Right cardiac atrium (tissue), 5 donors: Measurements from ENCODE around the gene TCF7. TPM values are rescaled to one million over a fixed set of nuclear protein-coding genes. Genes with fewer than 3 reads are reported as not detected.

Experiments
- ATAC-seq, 2 donors: fragments of 200-7000 bp; cut with Tn5 transposase; one replicate each; pipeline versions ENCODE4 v1.8.0 to v1.9.1; 2020; ENCODE audit warnings: moderate library complexity in 2 of 2, mild to moderate bottlenecking in 1 of 2
- DNase-seq, 3 donors: peaks; one replicate each; pipeline ENCODE4 v3.0.0-alpha.2; 2020
- H3K27ac ChIP-seq: one replicate; pipeline ENCODE4 v1.5.1; 2013; ENCODE audit warnings: mild to moderate bottlenecking, low read length, control low read depth, moderate library complexity
- H3K27me3 ChIP-seq: one replicate; pipeline ENCODE4 v1.6.1; 2013; ENCODE audit not compliant: control insufficient read depth, insufficient read depth
- H3K4me1 ChIP-seq: one replicate; pipeline ENCODE4 v1.6.1; 2013; ENCODE audit warnings: low read length; ENCODE audit not compliant: control insufficient read depth, insufficient read depth
- H3K4me3 ChIP-seq: one replicate; pipeline ENCODE4 v1.5.1; 2013; ENCODE audit warnings: low read length, control low read depth
- H3K9me3 ChIP-seq: one replicate; pipeline ENCODE4 v1.6.1; 2013; ENCODE audit warnings: low read length; ENCODE audit not compliant: control insufficient read depth
- WGBS: extraction: QIAGEN DNeasy Blood & Tissue Kit; methylation state at CpG from one replicate; pipeline ENCODE4 v1.1.7; 2013; 5-methylcytosine and 5-hydroxymethylcytosine counted together
- intact Hi-C, 4 donors: fragments of 100-400 bp; cut with DNase I; formaldehyde crosslinking; loops; one replicate each; pipeline versions ENCODE4 v1.11.0 to v1.14.0; 2022 to 2023
- polyA plus RNA-seq: library from polyadenylated mRNA; stranded (reverse); fragments of 200-250 nt; gene quantifications from one replicate; pipeline ENCODE4 v1.2.3, GENCODE V29; 2013
- total RNA-seq, 4 donors: library from RNA; stranded (reverse); fragmentation: NEBNext Ultra II Directional; extraction: Animal tissue kit (Norgen Biotek cat#: 25700); gene quantifications; one replicate each; pipeline ENCODE4 v1.2.1, GENCODE V29; 2021
- donor health status: healthy with polysubstance abuse.
- donor health status: DM: no; HTN: yes; CAD: no.
- donor health status: DM: no; HTN: no; CAD: no.
- donor health status: DM: no; HTN: yes; CAD: no; lungs with severe emphysema.
- donor health status: DM: yes; HTN: yes; CAD: no.

TCF7 gene
- total and polyA plus RNA-seq, 5 donors = 1.3 to 4.4 (median 3.7) TPM

DNA sequence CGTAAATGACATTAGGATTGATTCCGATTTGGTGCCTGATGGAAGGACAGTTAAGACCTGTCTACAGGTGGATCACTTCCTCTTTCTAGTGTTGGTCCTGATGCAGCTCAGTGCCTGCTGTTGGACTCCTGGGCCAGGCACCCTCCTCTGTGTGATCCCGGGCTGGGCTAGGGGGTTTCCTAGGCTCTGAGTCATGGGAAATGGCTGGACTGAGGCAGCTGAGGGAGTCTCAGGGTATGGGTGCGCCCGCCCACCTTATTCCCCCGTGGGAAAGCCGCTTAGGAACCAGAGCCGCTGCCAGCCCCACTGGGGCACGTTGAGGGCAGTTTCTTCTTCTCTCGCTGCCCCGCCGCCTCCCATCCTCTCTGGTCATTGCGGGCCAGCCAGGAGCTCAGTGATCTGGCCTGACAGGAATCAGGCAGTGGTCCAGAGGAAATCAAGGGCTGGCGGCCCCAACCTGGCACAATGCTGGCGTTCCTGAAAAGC lies 12.9 kb downstream of the TCF7 start:
- no peaks in the 10 kb centered on the region for H3K27me3 ChIP-seq
- peak; percentile 6 to 49 for ATAC-seq
- intact Hi-C loops = no loop called here
- DNase-seq = peak in 2 of 3 donors; percentile 77 to 82
- no peak overlapping the region for H3K4me3 ChIP-seq
- peaks cover 9% of the 10 kb centered on the region for H3K4me1 ChIP-seq
- H3K27ac ChIP-seq = no peak overlapping the region
- 54% methylated on average over 15 of the region's 15 CpGs for WGBS
- H3K9me3 ChIP-seq = no peaks in the 10 kb centered on the region

DNA sequence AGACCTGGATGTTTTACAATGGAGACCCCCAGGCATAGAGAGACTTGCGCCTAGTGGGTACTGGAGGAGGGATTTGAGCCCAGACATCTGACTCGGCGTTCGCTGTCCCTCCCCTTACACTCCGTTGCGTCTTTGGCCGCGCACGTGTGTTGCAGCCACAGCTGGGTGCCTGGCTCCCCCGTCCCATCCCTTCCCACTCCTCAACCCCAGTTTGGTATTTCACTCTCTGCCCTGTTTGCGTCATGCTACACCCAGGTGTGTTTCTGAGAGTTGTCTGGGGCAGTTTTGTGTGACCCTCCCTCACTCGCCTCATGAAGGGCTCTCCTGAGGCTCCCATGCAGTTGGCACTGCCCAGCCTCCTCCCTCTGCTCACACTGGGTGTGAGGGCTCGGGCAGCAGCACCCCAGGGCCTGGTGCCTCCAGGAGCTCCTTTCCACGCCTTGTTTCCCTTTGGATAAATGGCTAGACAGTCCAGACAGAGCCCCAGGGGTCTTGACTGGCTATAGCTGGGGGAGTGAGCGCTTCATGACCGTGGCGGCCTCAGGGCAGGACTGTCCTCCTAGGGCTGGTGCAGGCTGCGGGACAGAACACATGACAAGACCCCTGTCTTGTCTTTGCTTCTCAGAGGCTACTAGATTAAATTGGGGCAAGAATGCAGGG lies 13.6 kb downstream of the TCF7 start:
- H3K27me3 ChIP-seq = no peaks in the 10 kb centered on the region
- no peak for DNase-seq
- 78% methylated on average over 18 of the region's 18 CpGs for WGBS
- intact Hi-C loops = no loop called here
- H3K9me3 ChIP-seq = no peaks in the 10 kb centered on the region
- ATAC-seq = no peak
- no peak overlapping the region for H3K27ac ChIP-seq
- no peak overlapping the region for H3K4me3 ChIP-seq
- peaks cover 9% of the 10 kb centered on the region for H3K4me1 ChIP-seq

DNA sequence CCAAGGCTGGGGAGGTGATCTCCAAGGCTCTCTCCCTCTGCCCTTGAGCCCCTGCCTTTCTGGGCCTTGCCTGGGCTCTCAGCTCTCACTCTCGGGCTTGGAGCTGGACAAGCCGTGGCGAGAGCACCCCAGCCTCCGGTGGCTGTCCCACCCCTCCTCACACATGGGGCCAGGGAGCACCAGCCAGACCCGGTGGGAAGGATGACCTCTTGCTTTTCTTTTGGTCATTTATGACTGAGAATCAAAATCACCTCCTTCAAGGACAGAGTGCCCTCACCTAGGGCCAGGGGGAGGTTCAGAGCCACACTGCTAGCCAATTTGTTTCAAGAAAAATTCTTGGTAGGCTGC lies 14.1 kb downstream of the TCF7 start:
- no peak overlapping the region for H3K27ac ChIP-seq
- DNase-seq (no peak), ATAC-seq (no peak)
- H3K27me3 ChIP-seq = no peaks in the 10 kb centered on the region
- H3K4me3 ChIP-seq = no peak overlapping the region
- WGBS = 88% methylated on average over 5 of the region's 5 CpGs
- H3K4me1 ChIP-seq = peaks cover 9% of the 10 kb centered on the region
- intact Hi-C loops = no loop called here
- H3K9me3 ChIP-seq = no peaks in the 10 kb centered on the region

DNA sequence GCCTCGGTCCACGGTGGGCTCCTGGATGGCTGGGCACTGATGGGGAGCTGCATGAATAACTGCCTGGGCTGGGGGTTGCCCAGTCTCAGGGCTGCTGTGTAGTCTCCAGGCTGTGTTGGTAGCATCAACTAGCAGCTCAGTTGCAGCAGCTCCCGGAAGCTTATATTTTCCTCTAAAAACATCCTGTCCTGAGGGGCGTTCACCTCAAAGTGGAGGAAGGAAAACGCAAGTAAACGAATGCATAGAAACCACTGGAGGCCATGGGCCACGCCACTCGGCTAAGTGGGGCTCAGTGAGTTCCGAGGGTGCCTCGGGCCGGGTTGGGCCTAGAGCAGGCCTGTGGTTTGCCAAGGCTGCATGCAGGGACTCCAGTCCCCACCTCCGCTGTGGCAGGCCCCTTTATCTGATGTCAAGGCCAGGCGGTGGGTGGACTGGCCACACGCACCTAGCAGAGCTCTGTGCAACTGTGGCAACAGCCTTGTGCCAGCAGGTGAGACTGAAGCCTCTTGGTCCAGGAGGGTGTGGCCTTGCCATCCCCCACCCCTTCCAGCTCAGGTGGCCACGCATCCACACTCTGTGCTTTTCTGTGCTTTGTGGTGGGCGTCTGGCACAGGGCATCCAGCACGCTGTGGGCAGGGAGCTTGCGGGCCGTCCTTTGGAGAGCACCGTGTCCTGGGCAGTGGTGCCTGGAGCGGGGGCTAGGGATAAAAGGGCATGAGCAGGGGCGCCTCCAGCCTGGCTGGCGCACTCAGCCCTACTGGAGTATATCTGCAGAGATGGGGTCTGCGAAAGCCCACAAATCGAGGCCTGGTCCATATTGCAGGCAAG lies 15.1 kb downstream of the TCF7 start:
- H3K4me3 ChIP-seq = no peak overlapping the region
- intact Hi-C loops = no loop called here
- no peaks in the 10 kb centered on the region for H3K9me3 ChIP-seq
- H3K27ac ChIP-seq = no peak overlapping the region
- DNase-seq = no peak
- no peak for ATAC-seq
- 82% methylated on average over 25 of the region's 25 CpGs for WGBS
- H3K27me3 ChIP-seq = no peaks in the 10 kb centered on the region
- peaks cover 9% of the 10 kb centered on the region for H3K4me1 ChIP-seq

DNA sequence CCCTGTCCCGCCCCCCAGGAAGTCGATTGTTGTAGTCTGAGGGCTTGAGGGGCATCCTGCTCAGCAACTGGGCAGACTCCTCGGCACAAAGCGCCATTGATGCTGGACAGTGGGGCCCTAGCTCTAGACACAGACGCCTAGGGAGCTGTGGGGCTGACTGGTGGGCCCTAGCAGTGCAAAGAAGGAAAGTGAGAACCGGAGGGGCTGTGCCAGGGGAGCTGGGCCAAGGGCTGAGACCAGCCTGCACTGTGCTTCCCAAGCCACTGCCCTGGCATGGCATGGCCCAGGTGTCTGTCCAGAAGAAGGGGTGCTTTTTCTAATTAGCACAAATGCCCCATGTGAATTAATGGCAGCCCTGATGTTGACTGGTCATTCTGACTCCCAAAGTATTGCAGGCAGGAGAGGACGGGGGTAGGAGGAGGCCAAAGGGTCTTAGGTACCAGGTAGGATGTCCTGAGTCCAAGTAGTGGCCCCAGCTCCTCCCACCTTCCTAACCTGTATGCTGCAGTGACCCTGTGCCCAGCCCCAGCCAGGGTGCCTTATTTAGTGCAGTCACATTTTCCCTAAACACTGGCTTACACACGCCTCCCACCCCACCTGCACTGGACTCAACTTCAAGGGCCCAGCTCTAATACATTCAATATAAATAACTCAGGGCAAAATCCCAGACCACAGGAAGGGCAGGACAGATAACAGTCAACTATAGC lies 15.9 kb downstream of the TCF7 start:
- peaks cover 7% of the 10 kb centered on the region for H3K4me1 ChIP-seq
- WGBS = 87% methylated on average over 8 of the region's 8 CpGs
- ATAC-seq (no peak), DNase-seq (no peak)
- H3K27me3 ChIP-seq = no peaks in the 10 kb centered on the region
- no peak overlapping the region for H3K27ac ChIP-seq
- H3K9me3 ChIP-seq = no peaks in the 10 kb centered on the region
- H3K4me3 ChIP-seq = no peak overlapping the region
- intact Hi-C loops = no loop called here

DNA sequence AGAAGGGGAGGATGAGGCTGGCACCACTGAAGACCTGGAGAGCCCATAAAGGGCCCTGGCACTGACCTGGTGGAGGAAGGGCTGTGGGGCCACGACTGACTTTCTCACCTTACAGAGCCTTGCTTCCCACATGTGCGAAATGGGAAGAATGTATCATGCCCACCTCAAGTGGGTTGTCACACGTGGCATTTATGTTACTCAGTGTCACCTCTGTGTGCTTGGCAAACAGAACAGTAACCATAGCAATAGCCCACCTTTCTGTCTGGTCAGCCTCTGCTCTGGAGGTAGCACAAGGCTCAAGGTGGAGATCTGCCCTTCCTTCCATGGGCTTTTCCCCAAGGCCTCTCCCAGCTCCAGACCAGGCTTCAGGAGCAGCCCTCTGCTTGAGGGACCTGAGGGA lies 16.7 kb downstream of the TCF7 start:
- H3K4me3 ChIP-seq = no peak overlapping the region
- peaks cover under 1% of the 10 kb centered on the region for H3K4me1 ChIP-seq
- H3K27ac ChIP-seq = no peak overlapping the region
- no peak for ATAC-seq
- DNase-seq = no peak
- no peaks in the 10 kb centered on the region for H3K27me3 ChIP-seq
- 80% methylated on average over 3 of the region's 3 CpGs for WGBS
- intact Hi-C loops = no loop called here
- H3K9me3 ChIP-seq = no peaks in the 10 kb centered on the region

DNA sequence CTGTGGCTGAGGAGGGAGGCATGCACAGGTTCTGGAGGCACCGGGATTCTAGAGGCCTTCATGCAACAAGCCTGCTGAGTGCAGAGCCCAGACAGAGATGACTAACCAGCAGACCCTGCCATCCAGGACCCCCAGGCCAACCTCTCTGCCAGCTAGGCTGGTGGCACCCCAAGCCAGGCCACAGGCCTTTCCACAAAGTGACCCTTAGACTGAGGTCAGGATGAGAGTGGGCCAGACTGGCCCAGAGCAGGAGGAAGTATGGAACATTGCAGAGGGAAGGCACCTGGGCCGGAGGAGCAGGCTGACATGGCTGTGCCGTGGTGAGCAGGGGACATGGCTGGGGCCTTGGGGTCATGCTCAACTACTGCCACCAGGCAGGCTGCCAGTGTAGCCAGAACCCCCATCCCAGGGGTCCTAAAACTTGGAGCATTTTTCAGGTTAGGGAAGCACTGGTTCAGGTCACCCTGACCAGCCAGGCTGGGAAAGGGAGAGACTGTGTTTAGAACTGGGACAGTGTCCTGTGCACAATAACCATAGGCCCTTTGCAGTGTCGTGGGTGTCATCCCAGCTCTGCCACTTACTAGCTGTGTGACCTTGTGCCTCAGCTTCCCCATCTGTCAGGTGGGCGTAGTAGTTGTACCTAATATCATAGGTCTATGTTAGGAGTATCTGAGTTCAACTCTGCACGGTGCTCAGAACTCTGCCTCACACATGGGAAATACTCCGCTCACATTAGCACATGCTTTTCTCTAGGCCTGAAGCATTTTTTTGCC lies 17.3 kb downstream of the TCF7 start:
- WGBS = 92% methylated on average over 7 of the region's 7 CpGs
- DNase-seq (no peak), ATAC-seq (no peak)
- Histone ChIP-seq H3K9me3 (no peaks in the 10 kb centered on the region), H3K27ac (no peak overlapping the region), H3K4me1 (no peaks in the 10 kb centered on the region), H3K4me3 (no peak overlapping the region), H3K27me3 (no peaks in the 10 kb centered on the region)
- intact Hi-C loops = no loop called here

DNA sequence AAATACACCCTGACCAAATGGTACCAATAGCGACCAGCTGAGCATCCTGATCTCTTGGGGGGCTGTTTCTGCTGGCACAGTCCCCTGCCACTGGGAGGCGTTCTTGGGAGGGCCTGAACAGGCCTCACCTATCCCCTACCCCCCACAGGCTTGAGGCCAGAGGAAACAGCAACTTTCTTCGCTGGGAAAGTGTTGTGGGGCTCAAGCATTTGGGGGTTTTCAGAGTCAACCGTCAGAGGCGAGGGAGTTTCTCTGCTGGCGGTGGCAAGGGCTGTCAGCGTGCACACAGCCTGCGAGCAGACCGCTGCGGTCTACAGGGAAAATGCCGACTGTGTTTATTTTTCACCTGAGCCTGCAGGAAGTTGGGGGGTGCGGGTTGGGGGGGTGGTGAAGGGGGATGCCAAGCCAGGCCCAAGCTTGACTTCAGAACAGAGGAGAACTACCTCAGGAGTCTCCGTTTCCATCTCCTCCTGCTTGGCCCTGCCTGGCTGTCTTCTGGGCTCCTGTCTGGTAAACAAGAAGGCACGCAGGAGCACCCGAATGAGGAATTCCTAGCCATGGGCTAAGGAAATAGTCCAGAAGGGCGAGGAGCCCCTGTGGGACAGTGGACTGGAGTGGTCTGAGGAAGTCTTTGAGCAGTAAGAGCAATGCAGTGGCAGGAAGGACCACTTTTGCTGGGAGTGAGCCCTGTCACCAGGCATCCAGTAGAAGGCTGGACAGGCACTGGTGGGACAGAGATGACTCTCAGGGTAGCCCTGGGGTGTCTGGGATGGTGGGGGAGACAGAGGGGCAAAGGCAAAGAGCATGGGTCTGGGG lies 18.1 kb downstream of the TCF7 start:
- Histone ChIP-seq H3K9me3 (no peaks in the 10 kb centered on the region), H3K4me1 (no peaks in the 10 kb centered on the region), H3K4me3 (no peak overlapping the region), H3K27me3 (no peaks in the 10 kb centered on the region), H3K27ac (no peak overlapping the region)
- ATAC-seq (no peak), DNase-seq (no peak)
- intact Hi-C loops = no loop called here
- 75% methylated on average over 16 of the region's 16 CpGs for WGBS

DNA sequence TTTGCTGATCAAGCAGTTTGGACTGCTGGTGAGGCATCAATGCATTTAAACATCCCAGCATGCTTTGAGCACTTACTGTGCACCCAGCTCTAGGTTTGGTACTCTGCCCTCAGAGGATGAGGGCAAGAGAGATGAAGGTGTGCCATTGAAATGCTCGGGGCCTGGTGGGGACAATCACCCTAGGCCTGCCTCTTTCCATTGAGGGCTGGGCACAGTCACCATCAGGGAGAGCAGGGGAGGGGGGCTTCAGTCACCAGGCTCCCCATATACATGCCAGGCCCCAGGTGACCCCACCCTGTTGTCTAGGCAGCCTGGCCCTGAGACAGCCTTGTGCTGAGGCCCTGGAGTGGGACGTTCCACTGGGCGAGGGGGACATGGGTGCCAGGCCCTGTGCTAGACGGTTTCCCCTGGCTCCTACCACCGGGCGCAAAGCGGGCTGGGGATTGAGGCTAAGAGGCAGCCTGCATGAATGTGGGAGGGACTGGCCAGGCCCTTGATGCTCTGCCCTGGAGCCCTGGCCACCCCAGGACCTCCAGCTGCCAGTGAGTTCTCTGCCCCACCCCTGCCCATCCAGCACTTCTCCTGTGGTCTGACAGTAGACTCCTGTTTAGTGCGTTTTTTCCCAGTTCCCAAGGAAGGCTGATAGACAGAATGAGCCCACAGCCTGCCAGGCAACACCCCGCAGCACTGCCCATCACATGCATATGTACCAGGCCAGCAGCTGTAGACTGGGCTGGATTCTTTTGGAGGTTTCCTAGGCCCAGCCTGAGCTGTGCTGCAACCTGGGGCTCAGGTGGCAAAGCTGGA lies 18.9 kb downstream of the TCF7 start:
- DNase-seq = no peak
- no peaks in the 10 kb centered on the region for H3K4me1 ChIP-seq
- H3K27me3 ChIP-seq = no peaks in the 10 kb centered on the region
- H3K27ac ChIP-seq = no peak overlapping the region
- H3K4me3 ChIP-seq = no peak overlapping the region
- 89% methylated on average over 9 of the region's 9 CpGs for WGBS
- intact Hi-C loops = no loop called here
- H3K9me3 ChIP-seq = no peaks in the 10 kb centered on the region
- ATAC-seq = no peak
